H1 (cell line): ENCODE data around the gene MKI67. TPM values are rescaled to one million over a fixed set of nuclear protein-coding genes. Genes with fewer than 3 reads are reported as not detected.

Experiments used
- CTCF ChIA-PET: fragments of 300-600 bp; sonication (Branson Sonifier 250); formaldehyde crosslinking; loops from one replicate; lab custom pipeline; 2021; ENCODE audit not compliant: partially characterized antibody; lab: Charles Lee
- POLR2A ChIA-PET: fragments of 300-600 bp; sonication (Branson Sonifier 250); formaldehyde crosslinking; loops from one replicate; lab custom pipeline; 2021; ENCODE audit warnings: inconsistent platforms; ENCODE audit not compliant: partially characterized antibody; lab: Charles Lee
- DNase-seq, 2 experiments: peaks; one replicate each; pipeline versions ENCODE4 v3.0.0 to v3.0.0-alpha.2; 2010 to 2022; ENCODE audit warnings: low spot score in 2 of 2, low read depth in 1 of 2, mixed read lengths in 1 of 2
- FAIRE-seq: peaks from 2 replicates; lab custom pipeline; 2011; peaks lifted over from hg19 to GRCh38; lab: Jason Lieb, UNC
- H2AFZ ChIP-seq: 2 replicates; pipeline ENCODE4 v1.8.1; 2012; ENCODE audit warnings: low read length, inconsistent platforms
- H2AK5ac ChIP-seq: 2 replicates; pipeline ENCODE4 v1.6.1; 2013; ENCODE audit warnings: low read depth, low read length
- H2BK120ac ChIP-seq: replicated peaks from 2 replicates; pipeline ENCODE3; 2013; ENCODE audit warnings: low read depth, low read length, inconsistent platforms
- H2BK12ac ChIP-seq: 2 replicates; pipeline ENCODE4 v1.6.1; 2013; ENCODE audit warnings: low read depth, low read length
- H2BK15ac ChIP-seq: 2 replicates; pipeline ENCODE4 v1.6.1; 2013; ENCODE audit warnings: low read length
- H2BK20ac ChIP-seq: 2 replicates; pipeline ENCODE4 v1.6.1; 2013; ENCODE audit warnings: low read length
- H2BK5ac ChIP-seq: 2 replicates; pipeline ENCODE4 v1.6.1; 2013; ENCODE audit warnings: low read depth, low read length
- H3K14ac ChIP-seq: 2 replicates; pipeline ENCODE4 v1.6.1; 2013; ENCODE audit warnings: inconsistent platforms; ENCODE audit not compliant: insufficient read length
- H3K18ac ChIP-seq: 2 replicates; pipeline ENCODE4 v1.6.1; 2013; ENCODE audit warnings: low read length; ENCODE audit errors: extremely low read depth
- H3K23ac ChIP-seq: 2 replicates; pipeline ENCODE4 v1.6.1; 2013; ENCODE audit warnings: inconsistent platforms; ENCODE audit not compliant: insufficient read length
- H3K23me2 ChIP-seq: 2 replicates; pipeline ENCODE4 v1.6.1; 2013; ENCODE audit warnings: low read depth, low read length
- H3K27ac ChIP-seq: 2 replicates; pipeline ENCODE4 v1.6.1; 2011; ENCODE audit warnings: low read depth, low read length, inconsistent platforms
- H3K27me3 ChIP-seq, 4 experiments: replicated peaks in 1 of 4; 1 replicate in 1 of 4; 2 replicates in 3 of 4; pipeline versions ENCODE4 v1.6.1 to v1.8.1; 2011 to 2013; ENCODE audit warnings: low read length in 3 of 4, mild to moderate bottlenecking in 3 of 4, inconsistent platforms in 2 of 4, mixed read lengths in 2 of 4, moderate library complexity in 1 of 4; ENCODE audit not compliant: control insufficient read depth in 3 of 4, insufficient read depth in 3 of 4; ENCODE audit errors: extremely low read depth in 1 of 4
- H3K36me3 ChIP-seq, 4 experiments: 2 replicates each; pipeline versions ENCODE4 v1.6.1 to v1.8.1; 2011 to 2013; ENCODE audit warnings: mild to moderate bottlenecking in 4 of 4, low read length in 3 of 4, moderate library complexity in 2 of 4, control low read depth in 1 of 4, inconsistent platforms in 1 of 4; ENCODE audit not compliant: insufficient read depth in 4 of 4, control insufficient read depth in 2 of 4
- H3K4ac ChIP-seq: replicated peaks from 2 replicates; pipeline ENCODE3; 2013; ENCODE audit warnings: low read length, low read depth, mixed read lengths, inconsistent platforms; ENCODE audit not compliant: insufficient read length
- H3K4me1 ChIP-seq, 4 experiments: replicated peaks in 1 of 4; 1 replicate in 1 of 4; 2 replicates in 3 of 4; pipeline versions ENCODE4 v1.6.1 to v1.8.1; 2011 to 2013; ENCODE audit warnings: low read length in 3 of 4, inconsistent platforms in 2 of 4, mixed read lengths in 1 of 4; ENCODE audit not compliant: insufficient read depth in 4 of 4, control insufficient read depth in 3 of 4
- H3K4me2 ChIP-seq, 2 experiments: 2 replicates each; pipeline versions ENCODE4 v1.6.1 to v1.8.1; 2011 to 2013; ENCODE audit warnings: low read depth in 2 of 2, low read length in 2 of 2, control low read depth in 1 of 2, inconsistent platforms in 1 of 2, mild to moderate bottlenecking in 1 of 2; ENCODE audit not compliant: insufficient read depth in 1 of 2
- H3K4me3 ChIP-seq, 4 experiments: fragments of 200-600, 300-600 bp in 1 of 4; sonication (generic), shearing (Covaris generic), sonication (Bioruptor Twin) in 1 of 4; 2 replicates each; pipeline versions ENCODE4 v1.5.1 to v1.8.1; 2011 to 2016; ENCODE audit warnings: low read length in 4 of 4, low read depth in 3 of 4, control low read depth in 2 of 4, inconsistent platforms in 2 of 4, mild to moderate bottlenecking in 2 of 4, mixed read lengths in 1 of 4, moderate library complexity in 1 of 4; ENCODE audit not compliant: insufficient read depth in 2 of 4; ENCODE audit errors: extremely low read depth in 1 of 4
- H3K56ac ChIP-seq: replicated peaks from 2 replicates; pipeline ENCODE3; 2013; ENCODE audit warnings: low read depth, mild to moderate bottlenecking, mixed read lengths, low read length, inconsistent platforms; ENCODE audit not compliant: insufficient read length
- H3K79me1 ChIP-seq: 2 replicates; pipeline ENCODE4 v1.6.1; 2013; ENCODE audit warnings: low read depth, low read length, control low read depth
- H3K79me2 ChIP-seq, 2 experiments: 2 replicates each; pipeline versions ENCODE4 v1.6.1 to v1.8.1; 2012 to 2013; ENCODE audit warnings: low read length in 2 of 2, mild to moderate bottlenecking in 2 of 2, inconsistent platforms in 1 of 2; ENCODE audit not compliant: insufficient read depth in 2 of 2, control insufficient read depth in 1 of 2
- H3K9ac ChIP-seq, 4 experiments: replicated peaks in 1 of 4; 1 replicate in 1 of 4; 2 replicates in 3 of 4; pipeline versions ENCODE4 v1.6.1 to v1.8.1; 2011 to 2013; ENCODE audit warnings: low read depth in 3 of 4, low read length in 3 of 4, control low read depth in 2 of 4, mild to moderate bottlenecking in 2 of 4, moderate library complexity in 2 of 4, inconsistent platforms in 1 of 4; ENCODE audit errors: extremely low read depth in 1 of 4
- H3K9me3 ChIP-seq, 2 experiments: 2 replicates each; pipeline versions ENCODE4 v1.6.1 to v1.8.1; 2012 to 2013; ENCODE audit warnings: mild to moderate bottlenecking in 2 of 2, moderate library complexity in 2 of 2, control low read depth in 1 of 2, inconsistent platforms in 1 of 2, low read depth in 1 of 2, low read length in 1 of 2, mixed read lengths in 1 of 2; ENCODE audit not compliant: insufficient read depth in 2 of 2
- H4K20me1 ChIP-seq, 2 experiments: replicated peaks in 1 of 2; 2 replicates each; pipeline versions ENCODE3 to v1.8.1; 2011 to 2013; ENCODE audit warnings: inconsistent platforms in 2 of 2, low read length in 2 of 2, mild to moderate bottlenecking in 1 of 2; ENCODE audit not compliant: insufficient read depth in 2 of 2, control insufficient read depth in 1 of 2
- H4K5ac ChIP-seq: 2 replicates; pipeline ENCODE4 v1.6.1; 2013; ENCODE audit warnings: low read length, low read depth, mixed read lengths, inconsistent platforms; ENCODE audit not compliant: insufficient read length
- H4K8ac ChIP-seq: 2 replicates; pipeline ENCODE4 v1.8.0; 2013; ENCODE audit warnings: mild to moderate bottlenecking, moderate library complexity, low read length, inconsistent platforms; ENCODE audit not compliant: insufficient read depth; ENCODE audit errors: extremely low read depth
- H4K91ac ChIP-seq: replicated peaks from 2 replicates; pipeline ENCODE3; 2013; ENCODE audit warnings: low read length, mixed read lengths, inconsistent platforms; ENCODE audit not compliant: insufficient read length
- RNF2 ChIP-seq: fragments of 200-900, 300-1000 bp; sonication (generic); IDR thresholded peaks from 2 replicates; pipeline ENCODE4 v1.7.1; 2016; ENCODE audit warnings: borderline replicate concordance, low read depth, mild to moderate bottlenecking, antibody characterized with exemption, low read length; ENCODE audit not compliant: poor library complexity, severe bottlenecking; ENCODE audit errors: missing control alignments
- WGBS, 2 experiments: shearing (Covaris generic) in 1 of 2; methylation state at CpG; one replicate each; pipeline versions ENCODE4 v1.1.6 to v1.1.7; 2013 to 2015; ENCODE audit warnings: low lambda C conversion rate in 2 of 2, mixed read lengths in 2 of 2, inconsistent platforms in 1 of 2, low coverage in 1 of 2, missing lambda C conversion rate in 1 of 2; ENCODE audit not compliant: insufficient replicate concordance in 2 of 2, insufficient coverage in 1 of 2, insufficient read length in 1 of 2; ENCODE audit errors: extremely low coverage in 1 of 2, missing lambda C conversion rate in 1 of 2; 5-methylcytosine and 5-hydroxymethylcytosine counted together
- polyA plus RNA-seq, 7 experiments: library from polyadenylated mRNA; depleted of rRNA in 3 of 7; stranded (reverse) in 5 of 7; unstranded in 2 of 7; fragments of >200 nt in 5 of 7; fragments of 200-250 nt in 2 of 7; gene quantifications; 1 replicate in 5 of 7; 2 replicates in 1 of 7; 4 replicates in 1 of 7; pipeline versions ENCODE4 v1.2.1 to v1.2.3, GENCODE V29; 2011 to 2013; ENCODE audit warnings: missing spikeins in 2 of 7, mixed read lengths in 2 of 7
- total RNA-seq: library from RNA; stranded (reverse); fragmentation: NEBNext Ultra II Directional; extraction: Animal tissue kit (Norgen Biotek cat#: 25700); gene quantifications from 2 replicates; pipeline ENCODE4 v1.2.1, GENCODE V29; 2021

MKI67 gene
- total and polyA plus RNA-seq, 2 of the 8 experiments (the other 6 are each of a cell fraction or from before 2014, with no cell fraction given), result 15.8 to 85.1 TPM

DNA sequence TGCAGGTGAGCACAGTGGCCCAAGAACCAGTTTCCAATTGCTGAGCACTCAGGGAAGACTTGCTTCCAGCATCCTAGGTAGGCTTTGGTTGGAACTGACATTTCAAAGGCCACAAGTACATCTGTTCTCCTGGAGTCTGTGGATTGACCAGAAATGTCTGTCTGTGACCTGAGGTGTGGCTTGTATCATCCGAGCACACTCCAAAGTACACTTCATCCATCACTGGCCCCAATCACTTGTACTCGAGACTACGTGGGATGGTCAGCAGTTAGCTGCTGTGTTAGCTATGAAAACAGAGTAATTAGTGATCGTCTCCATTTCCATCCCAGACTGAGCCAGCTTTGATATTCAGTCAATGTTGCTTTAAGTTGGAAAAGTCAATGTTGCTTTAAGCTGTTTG is 45.0 kb downstream of the MKI67 start:
- no peaks in the 10 kb centered on the region for H3K23me2 ChIP-seq
- no peak for TF ChIP-seq RNF2
- no peak overlapping the region for H4K5ac ChIP-seq
- H3K4me1 ChIP-seq, result peaks cover 6 to 16% (median 10%) of the 10 kb centered on the region in 4 experiments; a peak in 6 of 7 replicates
- no peak overlapping the region for H2BK120ac ChIP-seq
- no peak overlapping the region for H3K56ac ChIP-seq
- no peak overlapping the region for H3K4me2 ChIP-seq
- 89% methylated on average over 4 of the region's 4 CpGs; no CpG with 5 or more reads in 1 of the 2 experiments for WGBS, 2 experiments
- H3K14ac ChIP-seq, result no peak overlapping the region
- no peak overlapping the region for H2BK12ac ChIP-seq
- H2BK20ac ChIP-seq, result no peak overlapping the region
- no peaks in the 10 kb centered on the region for H3K79me1 ChIP-seq
- ChIA-PET CTCF (interaction anchor here (0.6 to 4.9 kb wide), 7 partner anchors 9 to 157 kb away, joined by 3 to 26 read pairs (median 6); no protein-coding TSS in a partner anchor), POLR2A (no interaction called here)
- H2BK15ac ChIP-seq, result no peak overlapping the region
- H2BK5ac ChIP-seq, result no peak overlapping the region
- H3K4ac ChIP-seq, result no peak overlapping the region
- H3K27me3 ChIP-seq, result no peaks in the 10 kb centered on the region; a peak in 1 of 7 replicates
- no peak overlapping the region for H4K8ac ChIP-seq
- H3K4me3 ChIP-seq, result no peak overlapping the region
- H3K9me3 ChIP-seq, result no peaks in the 10 kb centered on the region
- H3K18ac ChIP-seq, result no peak overlapping the region
- DNase-seq, result no peak
- H4K20me1 ChIP-seq, result no peaks in the 10 kb centered on the region
- H3K27ac ChIP-seq, result no peak overlapping the region
- no peak overlapping the region for H3K23ac ChIP-seq
- FAIRE-seq, result no peak
- H4K91ac ChIP-seq, result no peak overlapping the region
- no peaks in the 10 kb centered on the region for H3K79me2 ChIP-seq
- no peak overlapping the region for H2AK5ac ChIP-seq
- H3K9ac ChIP-seq, result no peak overlapping the region
- no peaks in the 10 kb centered on the region for H3K36me3 ChIP-seq
- no peak overlapping the region for H2AFZ ChIP-seq
